CD14-positive monocyte (primary cell): ENCODE results near the gene NRK. TPM values are rescaled to one million over a fixed set of nuclear protein-coding genes. Genes with fewer than 3 reads are reported as not detected.

ENCODE experiments used
- DNase-seq, 3 donors: peaks; one replicate each; pipeline ENCODE4 v3.0.0-alpha.2; 2011 to 2022
- H2AFZ ChIP-seq: 2 replicates; pipeline ENCODE4 v1.6.0; 2012; ENCODE audit warnings: mild to moderate bottlenecking, low read depth, low read length, inconsistent platforms; ENCODE audit not compliant: insufficient read depth, poor library complexity, severe bottlenecking
- H3K27ac ChIP-seq, 2 donors: 1 replicate in 1 of 2; 2 replicates in 1 of 2; pipeline ENCODE4 v1.5.1; 2012 to 2013; ENCODE audit warnings: low read length in 2 of 2, control low read depth in 1 of 2, inconsistent platforms in 1 of 2, low read depth in 1 of 2, mild to moderate bottlenecking in 1 of 2
- H3K27me3 ChIP-seq, 2 donors: one replicate each; pipeline versions ENCODE4 v1.6.0 to v1.6.1; 2011 to 2013; ENCODE audit warnings: low read length in 2 of 2; ENCODE audit not compliant: control insufficient read depth in 2 of 2, insufficient read depth in 2 of 2
- H3K36me3 ChIP-seq, 2 donors: replicated peaks in 1 of 2; 1 replicate in 1 of 2; 2 replicates in 1 of 2; pipeline versions ENCODE4 v1.5.1 to v1.6.1; 2012 to 2013; ENCODE audit warnings: low read length in 2 of 2, control low read depth in 1 of 2, inconsistent platforms in 1 of 2, mild to moderate bottlenecking in 1 of 2; ENCODE audit not compliant: insufficient read depth in 2 of 2, control insufficient read depth in 1 of 2
- H3K4me1 ChIP-seq, 2 donors: 1 replicate in 1 of 2; 2 replicates in 1 of 2; pipeline versions ENCODE4 v1.5.1 to v1.6.1; 2012 to 2013; ENCODE audit warnings: low read length in 2 of 2, control low read depth in 1 of 2, inconsistent platforms in 1 of 2, mild to moderate bottlenecking in 1 of 2, moderate library complexity in 1 of 2; ENCODE audit not compliant: insufficient read depth in 2 of 2, control insufficient read depth in 1 of 2
- H3K4me2 ChIP-seq: replicated peaks from 2 replicates; pipeline ENCODE3; 2012; ENCODE audit warnings: low read length, moderate library complexity, mild to moderate bottlenecking; ENCODE audit not compliant: poor library complexity, severe bottlenecking; ENCODE audit errors: extremely low read depth
- H3K4me3 ChIP-seq, 3 experiments: fragments of 200-600 bp in 1 of 3; sonication (generic) in 1 of 3; replicated peaks in 1 of 3; 1 replicate in 2 of 3; 2 replicates in 1 of 3; pipeline ENCODE4 v1.5.1; 2011 to 2013; ENCODE audit warnings: low read length in 3 of 3, mild to moderate bottlenecking in 3 of 3, control low read depth in 2 of 3, low read depth in 2 of 3, inconsistent platforms in 1 of 3, moderate library complexity in 1 of 3
- H3K79me2 ChIP-seq: 2 replicates; pipeline ENCODE4 v1.6.0; 2012; ENCODE audit warnings: mild to moderate bottlenecking, control low read depth, inconsistent platforms, low read length, moderate library complexity; ENCODE audit not compliant: insufficient read depth
- H3K9ac ChIP-seq: 2 replicates; pipeline ENCODE4 v1.6.0; 2017; ENCODE audit warnings: low read length, mild to moderate bottlenecking; ENCODE audit not compliant: insufficient read depth, poor library complexity, severe bottlenecking
- H3K9me3 ChIP-seq, 2 donors: replicated peaks in 1 of 2; 1 replicate in 1 of 2; 2 replicates in 1 of 2; pipeline versions ENCODE4 v1.5.1 to v1.6.1; 2012 to 2013; ENCODE audit warnings: low read length in 2 of 2, control low read depth in 1 of 2; ENCODE audit not compliant: control insufficient read depth in 1 of 2, insufficient read depth in 1 of 2
- H4K20me1 ChIP-seq: 2 replicates; pipeline ENCODE4 v1.6.0; 2012; ENCODE audit warnings: mild to moderate bottlenecking, low read length, control low read depth, moderate library complexity; ENCODE audit not compliant: insufficient read depth
- H3K27ac Mint-ChIP-seq, 7 donors: one replicate each; pipeline ENCODE4 v1.8.0; 2020; ENCODE audit warnings: mild to moderate bottlenecking in 7 of 7, mixed read lengths in 7 of 7, moderate library complexity in 6 of 7, inconsistent platforms in 2 of 7
- H3K27me3 Mint-ChIP-seq, 3 donors: one replicate each; pipeline ENCODE4 v1.8.0; 2021 to 2022; ENCODE audit warnings: low read depth in 3 of 3, mild to moderate bottlenecking in 3 of 3, mixed read lengths in 3 of 3, moderate library complexity in 3 of 3, inconsistent platforms in 1 of 3
- H3K36me3 Mint-ChIP-seq, 2 donors: one replicate each; pipeline ENCODE4 v1.8.0; 2020; ENCODE audit warnings: mixed read lengths in 2 of 2, inconsistent platforms in 1 of 2, mild to moderate bottlenecking in 1 of 2
- H3K4me1 Mint-ChIP-seq: one replicate; pipeline ENCODE4 v1.8.0; 2020; ENCODE audit warnings: mild to moderate bottlenecking, mixed read lengths
- H3K4me3 Mint-ChIP-seq, 2 donors: one replicate each; pipeline ENCODE4 v1.8.0; 2020; ENCODE audit warnings: mild to moderate bottlenecking in 2 of 2, mixed read lengths in 2 of 2, moderate library complexity in 1 of 2
- H3K9me3 Mint-ChIP-seq, 7 donors: one replicate each; pipeline ENCODE4 v1.8.0; 2020 to 2022; ENCODE audit warnings: mixed read lengths in 7 of 7, mild to moderate bottlenecking in 6 of 7, moderate library complexity in 6 of 7, inconsistent platforms in 2 of 7
- WGBS: methylation state at CpG from one replicate; pipeline ENCODE4 v1.1.5; 2013; ENCODE audit warnings: missing lambda C conversion rate; ENCODE audit not compliant: insufficient coverage; 5-methylcytosine and 5-hydroxymethylcytosine counted together
- intact Hi-C, 2 donors: fragments of 100-400 bp; cut with micrococcal nuclease; formaldehyde crosslinking; loops; one replicate each; pipeline versions ENCODE4 v1.15.0 to v1.15.1; 2023
- polyA plus RNA-seq, 3 donors: library from polyadenylated mRNA; depleted of rRNA in 1 of 3; unstranded in 2 of 3; stranded (reverse) in 1 of 3; fragments of 300-500 nt in 2 of 3; fragments of >200 nt in 1 of 3; fragmentation: Illumina TruSeq in 2 of 3; gene quantifications; 1 replicate in 2 of 3; 2 replicates in 1 of 3; pipeline ENCODE4 v1.2.3, GENCODE V29; 2012 to 2021
- TF ChIP-seq, protein P1 (sequence below): fragments of 200-600 bp; IDR thresholded peaks from one replicate; pipeline ENCODE4 v1.8.0; 2022; ENCODE audit warnings: antibody characterized with exemption, mild to moderate bottlenecking

The NRK gene
- polyA plus RNA-seq, 3 donors: not detected

GRCh38 chrX:105870445-105870844, 48.1 kb downstream of the NRK start:
- Mint-ChIP-seq H3K36me3 (no peaks in the 10 kb centered on the region), H3K27ac (no peak overlapping the region), H3K4me3 (no peak overlapping the region), H3K4me1 (no peaks in the 10 kb centered on the region), H3K27me3 (peaks cover 0 to 5% (median 0%) of the 10 kb centered on the region in 3 donors), H3K9me3 (no peaks in the 10 kb centered on the region)
- intact Hi-C loops: no loop called here
- Histone ChIP-seq H3K79me2 (no peaks in the 10 kb centered on the region), H2AFZ (no peak overlapping the region), H3K4me2 (no peak overlapping the region), H3K4me1 (no peaks in the 10 kb centered on the region), H3K27ac (no peak overlapping the region), H3K36me3 (no peaks in the 10 kb centered on the region), H3K27me3 (no peaks in the 10 kb centered on the region), H4K20me1 (no peaks in the 10 kb centered on the region), H3K9me3 (no peaks in the 10 kb centered on the region), H3K4me3 (no peak overlapping the region), H3K9ac (no peak overlapping the region)
- no peak for DNase-seq
- TF ChIP-seq, protein P1, sequence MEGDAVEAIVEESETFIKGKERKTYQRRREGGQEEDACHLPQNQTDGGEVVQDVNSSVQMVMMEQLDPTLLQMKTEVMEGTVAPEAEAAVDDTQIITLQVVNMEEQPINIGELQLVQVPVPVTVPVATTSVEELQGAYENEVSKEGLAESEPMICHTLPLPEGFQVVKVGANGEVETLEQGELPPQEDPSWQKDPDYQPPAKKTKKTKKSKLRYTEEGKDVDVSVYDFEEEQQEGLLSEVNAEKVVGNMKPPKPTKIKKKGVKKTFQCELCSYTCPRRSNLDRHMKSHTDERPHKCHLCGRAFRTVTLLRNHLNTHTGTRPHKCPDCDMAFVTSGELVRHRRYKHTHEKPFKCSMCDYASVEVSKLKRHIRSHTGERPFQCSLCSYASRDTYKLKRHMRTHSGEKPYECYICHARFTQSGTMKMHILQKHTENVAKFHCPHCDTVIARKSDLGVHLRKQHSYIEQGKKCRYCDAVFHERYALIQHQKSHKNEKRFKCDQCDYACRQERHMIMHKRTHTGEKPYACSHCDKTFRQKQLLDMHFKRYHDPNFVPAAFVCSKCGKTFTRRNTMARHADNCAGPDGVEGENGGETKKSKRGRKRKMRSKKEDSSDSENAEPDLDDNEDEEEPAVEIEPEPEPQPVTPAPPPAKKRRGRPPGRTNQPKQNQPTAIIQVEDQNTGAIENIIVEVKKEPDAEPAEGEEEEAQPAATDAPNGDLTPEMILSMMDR: no peak
- no CpG with 5 or more reads among the region's 3 CpGs for WGBS

DNA sequence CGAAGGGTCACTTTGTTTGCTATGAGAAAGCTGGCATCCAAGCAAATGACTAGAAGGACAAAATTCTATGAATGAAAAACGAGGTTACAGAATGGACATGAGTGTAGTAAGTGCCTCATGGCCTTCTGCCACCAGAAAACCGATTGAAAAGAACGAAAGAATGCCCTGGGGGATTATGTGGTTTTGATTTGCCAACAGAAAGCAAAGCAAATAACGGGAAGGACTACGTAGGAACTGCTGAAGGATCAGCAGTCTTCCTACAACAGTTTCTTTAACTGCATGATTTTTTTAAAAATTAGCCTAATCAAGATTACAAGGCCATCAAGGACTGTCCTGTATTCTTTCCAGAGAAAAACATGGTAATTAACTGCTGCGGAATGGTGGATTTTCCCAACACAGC, 50.6 kb downstream of the NRK start:
- Histone ChIP-seq H3K9ac (no peak overlapping the region), H3K9me3 (no peaks in the 10 kb centered on the region), H3K79me2 (no peaks in the 10 kb centered on the region), H3K4me1 (no peaks in the 10 kb centered on the region), H3K4me3 (no peak overlapping the region), H3K27ac (no peak overlapping the region), H3K36me3 (no peaks in the 10 kb centered on the region), H3K4me2 (no peak overlapping the region), H2AFZ (no peak overlapping the region), H3K27me3 (no peaks in the 10 kb centered on the region), H4K20me1 (no peaks in the 10 kb centered on the region)
- intact Hi-C loops: no loop called here
- no peak overlapping the region for H3K27ac Mint-ChIP-seq
- no peak overlapping the region for H3K4me3 Mint-ChIP-seq
- no peak for DNase-seq
- WGBS: 32% methylated on average over 2 of the region's 7 CpGs
- H3K4me1 Mint-ChIP-seq: no peaks in the 10 kb centered on the region
- no peaks in the 10 kb centered on the region for H3K9me3 Mint-ChIP-seq
- H3K36me3 Mint-ChIP-seq: no peaks in the 10 kb centered on the region
- TF ChIP-seq, protein P1: no peak
- peaks cover 0 to 2% (median 0%) of the 10 kb centered on the region in 3 donors for H3K27me3 Mint-ChIP-seq
